NCI-H226 (cell line): ENCODE measurements around the gene KCNH3.

Experiments used
- DNase-seq: peaks from one replicate; pipeline ENCODE4 v3.0.0-alpha.2; 2015

Gene KCNH3

DNA sequence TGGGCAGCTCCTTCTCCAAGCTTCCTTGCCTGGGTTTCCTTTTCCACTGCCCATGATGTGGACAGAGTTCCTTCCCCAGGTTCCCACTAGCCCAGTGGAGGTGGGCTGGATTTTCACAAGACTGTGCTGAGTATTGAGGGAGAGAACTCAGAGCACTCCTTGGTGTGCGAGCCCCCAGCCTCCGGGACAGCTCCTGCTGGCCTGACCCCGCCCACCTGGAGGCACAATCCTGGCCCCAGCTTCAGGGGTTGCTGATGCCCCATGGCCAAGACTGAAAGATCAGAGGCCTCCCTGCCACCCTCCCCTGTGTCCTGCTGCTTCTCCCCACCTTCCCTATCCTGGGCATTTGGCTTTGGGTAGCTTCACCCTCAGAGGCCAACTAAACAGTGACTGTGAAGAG is 7.7 kb downstream of the KCNH3 start:
- no peak for DNase-seq

- no peak for DNase-seq
Measured at GRCh38 chr12:49547090-49547690, 8.4 kb downstream of the KCNH3 start.

DNA sequence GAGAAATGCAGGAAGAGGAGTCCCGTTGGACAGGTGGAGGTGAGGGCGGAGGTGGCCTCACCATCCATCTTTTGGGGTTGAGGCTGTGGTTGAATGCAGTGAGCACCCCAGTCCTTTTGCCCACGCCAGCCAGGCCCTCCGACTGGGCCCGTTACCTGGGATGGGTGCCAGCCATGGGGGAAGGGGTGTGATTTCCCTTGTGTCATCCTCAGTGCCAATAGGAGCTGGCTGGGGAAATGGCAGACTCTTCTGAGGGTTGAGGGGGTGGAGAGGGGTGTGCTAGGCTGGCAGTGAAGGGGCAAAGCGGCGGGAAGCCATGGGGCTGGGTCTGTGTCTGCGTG is 9.6 kb downstream of the KCNH3 start:
- no peak for DNase-seq

DNA sequence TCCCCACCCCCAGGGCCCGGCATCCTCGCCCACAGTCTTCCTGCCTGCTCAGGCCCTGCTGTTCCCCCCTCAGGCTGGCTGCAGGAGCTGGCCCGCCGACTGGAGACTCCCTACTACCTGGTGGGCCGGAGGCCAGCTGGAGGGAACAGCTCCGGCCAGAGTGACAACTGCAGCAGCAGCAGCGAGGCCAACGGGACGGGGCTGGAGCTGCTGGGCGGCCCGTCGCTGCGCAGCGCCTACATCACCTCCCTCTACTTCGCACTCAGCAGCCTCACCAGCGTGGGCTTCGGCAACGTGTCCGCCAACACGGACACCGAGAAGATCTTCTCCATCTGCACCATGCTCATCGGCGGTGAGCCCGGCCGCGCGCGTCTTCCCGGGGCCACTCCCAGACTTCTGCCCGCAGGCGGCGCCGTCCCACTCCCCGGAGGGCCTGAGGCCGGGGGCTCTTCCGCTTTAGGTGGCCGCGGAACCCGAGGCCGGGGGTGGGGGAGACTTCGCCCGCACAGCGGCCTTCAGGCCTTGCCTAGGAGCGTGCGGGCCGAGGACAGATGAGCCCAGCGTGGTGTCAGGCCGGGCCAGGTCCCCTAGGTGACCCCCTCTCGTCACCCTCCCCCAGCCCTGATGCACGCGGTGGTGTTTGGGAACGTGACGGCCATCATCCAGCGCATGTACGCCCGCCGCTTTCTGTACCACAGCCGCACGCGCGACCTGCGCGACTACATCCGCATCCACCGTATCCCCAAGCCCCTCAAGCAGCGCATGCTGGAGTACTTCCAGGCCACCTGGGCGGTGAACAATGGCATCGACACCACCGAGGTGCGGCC is 10.2 kb downstream of the KCNH3 start:
- DNase-seq = no peak

DNA sequence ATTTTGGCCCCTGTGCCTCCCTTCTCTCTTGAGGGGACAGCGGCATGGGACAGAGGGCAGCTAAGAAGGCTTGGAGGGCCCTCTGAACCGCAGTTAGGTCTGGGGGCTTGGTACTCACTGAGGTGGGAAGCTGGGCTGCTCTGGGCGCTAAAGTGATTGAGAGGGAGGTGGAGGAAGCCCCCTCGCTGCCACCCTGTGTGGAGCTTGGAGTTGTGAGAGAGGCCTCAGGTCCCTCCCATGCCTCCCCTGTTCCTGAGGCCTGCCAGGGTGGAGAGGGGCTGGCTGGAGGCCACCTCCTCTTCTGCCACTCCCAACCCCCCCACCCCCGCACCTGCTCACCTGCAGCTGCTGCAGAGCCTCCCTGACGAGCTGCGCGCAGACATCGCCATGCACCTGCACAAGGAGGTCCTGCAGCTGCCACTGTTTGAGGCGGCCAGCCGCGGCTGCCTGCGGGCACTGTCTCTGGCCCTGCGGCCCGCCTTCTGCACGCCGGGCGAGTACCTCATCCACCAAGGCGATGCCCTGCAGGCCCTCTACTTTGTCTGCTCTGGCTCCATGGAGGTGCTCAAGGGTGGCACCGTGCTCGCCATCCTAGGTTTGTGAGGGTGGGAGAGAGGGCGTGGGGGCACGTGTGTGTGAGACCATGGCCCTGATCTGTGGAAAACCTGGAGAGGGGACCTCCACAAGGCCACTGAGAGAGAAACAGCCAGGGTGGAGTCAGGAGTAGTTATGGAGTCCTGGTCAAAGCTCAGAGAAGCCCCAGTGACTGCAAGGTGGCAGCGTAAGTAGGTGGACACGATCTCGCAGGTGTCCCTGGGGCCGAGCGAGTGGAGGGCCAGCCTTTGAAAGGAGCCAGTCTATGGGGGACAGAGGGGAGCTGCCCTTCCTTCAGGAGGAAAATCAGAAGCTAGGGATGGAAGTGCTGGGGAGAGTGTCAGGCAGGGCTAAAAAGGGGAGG is 11.2 kb downstream of the KCNH3 start:
- no peak for DNase-seq

DNA sequence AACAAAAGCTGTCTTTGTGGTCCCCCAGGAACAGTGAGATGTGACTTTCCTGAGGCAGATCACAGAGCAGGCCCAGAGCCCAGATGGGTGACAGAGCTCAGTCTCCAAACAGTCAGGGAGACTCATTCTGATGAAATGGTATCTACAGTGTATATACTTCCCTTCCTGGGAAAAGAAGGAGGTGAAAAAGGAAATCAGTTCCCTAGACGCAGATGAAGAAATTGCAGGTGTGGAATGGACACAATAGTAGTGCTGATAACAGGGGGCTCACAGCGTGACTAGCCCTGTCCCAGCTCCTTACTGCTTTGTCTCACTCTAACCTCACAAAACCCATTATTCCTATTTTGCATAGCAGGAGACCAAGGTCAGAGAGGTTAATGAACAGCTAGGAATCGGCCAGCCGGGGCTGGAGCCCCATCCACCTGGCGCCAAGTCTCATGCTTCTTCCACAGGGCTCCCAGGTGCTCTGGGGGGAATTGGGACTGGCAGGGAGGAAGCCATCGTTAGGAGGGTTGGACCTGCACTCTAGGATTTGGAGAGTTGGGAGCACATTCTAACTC is 11.9 kb downstream of the KCNH3 start:
- DNase-seq = no peak

DNA sequence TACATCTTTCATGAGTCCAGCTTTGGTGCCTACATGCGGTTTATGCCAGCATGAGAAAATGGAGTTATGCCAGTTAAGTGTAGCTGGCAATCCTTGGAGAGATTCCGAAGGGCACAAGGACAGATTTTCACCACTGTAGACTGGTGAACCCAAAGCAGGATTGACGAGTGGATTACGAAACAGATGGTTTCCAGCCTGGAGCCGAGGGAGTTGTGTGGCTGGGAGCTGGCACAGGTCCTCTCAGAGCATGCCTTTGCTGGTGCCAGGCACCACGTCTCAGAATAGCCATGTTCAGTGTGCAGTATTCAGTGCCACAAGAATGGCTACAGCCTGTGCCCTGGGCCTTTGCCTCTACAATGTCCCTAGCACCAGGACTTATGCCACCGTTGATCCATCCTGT is 13.2 kb downstream of the KCNH3 start:
- DNase-seq = peak; percentile 37

- DNase-seq = no peak
Measured at GRCh38 chr12:49552425-49552824, 13.6 kb downstream of the KCNH3 start.

- DNase-seq = no peak
Measured at GRCh38 chr12:49552899-49553298, 14.1 kb downstream of the KCNH3 start.

DNA sequence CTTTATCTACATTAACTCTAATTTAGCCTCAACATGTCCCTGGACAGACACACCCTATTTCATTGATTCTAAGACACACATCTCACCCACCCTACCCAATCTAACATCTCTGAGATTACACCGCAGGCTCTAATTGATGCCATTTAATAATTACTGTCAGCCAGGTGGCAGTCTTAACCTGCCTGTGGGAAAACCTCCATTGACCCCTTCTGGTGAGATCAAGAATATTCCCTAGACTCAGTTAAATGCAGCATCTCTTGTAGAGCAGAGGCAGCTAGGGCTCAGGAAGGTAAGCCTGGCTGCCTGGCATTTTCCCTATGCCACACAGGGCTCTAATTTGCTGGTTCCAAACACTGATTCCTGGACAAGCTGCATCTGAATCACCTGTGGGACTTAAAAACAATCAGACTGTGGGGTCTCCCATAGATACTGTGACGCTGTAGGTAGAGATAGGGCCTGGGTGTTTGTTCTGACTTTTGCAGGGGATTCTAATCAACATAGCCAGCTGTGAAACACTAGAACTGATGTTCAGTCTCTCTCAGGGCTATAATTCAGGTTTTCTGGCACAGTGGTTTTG is 14.8 kb downstream of the KCNH3 start:
- DNase-seq = no peak

GRCh38 chr12:49554266-49554665 is 15.4 kb downstream of the KCNH3 start:
- no peak for DNase-seq

GRCh38 chr12:49555631-49556390 is 17.0 kb downstream of the KCNH3 start:
- no peak for DNase-seq

GRCh38 chr12:49556391-49557186 is 17.8 kb downstream of the KCNH3 start:
- DNase-seq = no peak

DNA sequence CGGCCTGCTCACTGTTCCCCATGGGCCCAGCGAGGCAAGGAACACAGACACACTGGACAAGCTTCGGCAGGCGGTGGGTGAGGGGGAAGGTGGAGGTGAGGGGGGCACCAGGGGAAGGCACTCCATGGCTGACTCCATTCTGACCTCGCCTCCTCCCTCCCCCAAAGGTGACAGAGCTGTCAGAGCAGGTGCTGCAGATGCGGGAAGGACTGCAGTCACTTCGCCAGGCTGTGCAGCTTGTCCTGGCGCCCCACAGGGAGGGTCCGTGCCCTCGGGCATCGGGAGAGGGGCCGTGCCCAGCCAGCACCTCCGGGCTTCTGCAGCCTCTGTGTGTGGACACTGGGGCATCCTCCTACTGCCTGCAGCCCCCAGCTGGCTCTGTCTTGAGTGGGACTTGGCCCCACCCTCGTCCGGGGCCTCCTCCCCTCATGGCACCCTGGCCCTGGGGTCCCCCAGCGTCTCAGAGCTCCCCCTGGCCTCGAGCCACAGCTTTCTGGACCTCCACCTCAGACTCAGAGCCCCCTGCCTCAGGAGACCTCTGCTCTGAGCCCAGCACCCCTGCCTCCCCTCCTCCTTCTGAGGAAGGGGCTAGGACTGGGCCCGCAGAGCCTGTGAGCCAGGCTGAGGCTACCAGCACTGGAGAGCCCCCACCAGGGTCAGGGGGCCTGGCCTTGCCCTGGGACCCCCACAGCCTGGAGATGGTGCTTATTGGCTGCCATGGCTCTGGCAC is 18.5 kb downstream of the KCNH3 start:
- DNase-seq = no peak

DNA sequence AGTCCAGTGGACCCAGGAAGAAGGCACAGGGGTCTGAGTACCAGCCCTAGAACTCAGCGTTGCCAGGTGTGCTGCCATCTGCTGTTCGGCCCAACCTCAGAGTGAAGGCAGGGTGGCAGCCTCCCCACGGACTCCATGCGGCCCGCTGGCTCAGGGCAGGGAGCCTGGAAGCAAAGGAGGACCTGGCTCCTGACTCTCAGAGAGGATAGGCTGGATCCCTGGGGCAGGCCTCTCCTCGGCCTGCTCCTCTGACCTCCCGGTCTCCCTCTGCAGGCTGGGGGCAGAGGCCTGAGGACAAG is 19.0 kb downstream of the KCNH3 start:
- peak; percentile 31 for DNase-seq

DNA sequence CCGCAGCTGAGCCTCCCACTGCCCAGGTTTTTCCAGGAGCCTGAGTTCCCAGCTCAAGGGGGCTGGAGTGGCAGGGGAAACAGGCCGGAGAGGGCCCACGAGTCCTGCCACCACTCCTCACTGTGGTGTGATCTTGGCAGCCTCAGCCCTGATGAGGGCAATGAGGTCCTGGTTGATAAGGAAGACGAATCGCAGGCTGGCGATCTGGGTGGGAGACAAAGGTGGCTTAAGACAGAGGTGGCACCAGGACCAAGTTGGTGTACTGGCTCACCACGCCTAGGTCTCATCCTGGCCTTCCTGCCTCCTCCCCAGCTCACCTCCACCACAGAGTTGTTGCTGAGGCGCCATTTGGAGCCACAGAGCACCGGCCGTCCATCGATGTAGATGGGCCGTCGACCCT is 19.7 kb downstream of the KCNH3 start:
- no peak for DNase-seq

DNA sequence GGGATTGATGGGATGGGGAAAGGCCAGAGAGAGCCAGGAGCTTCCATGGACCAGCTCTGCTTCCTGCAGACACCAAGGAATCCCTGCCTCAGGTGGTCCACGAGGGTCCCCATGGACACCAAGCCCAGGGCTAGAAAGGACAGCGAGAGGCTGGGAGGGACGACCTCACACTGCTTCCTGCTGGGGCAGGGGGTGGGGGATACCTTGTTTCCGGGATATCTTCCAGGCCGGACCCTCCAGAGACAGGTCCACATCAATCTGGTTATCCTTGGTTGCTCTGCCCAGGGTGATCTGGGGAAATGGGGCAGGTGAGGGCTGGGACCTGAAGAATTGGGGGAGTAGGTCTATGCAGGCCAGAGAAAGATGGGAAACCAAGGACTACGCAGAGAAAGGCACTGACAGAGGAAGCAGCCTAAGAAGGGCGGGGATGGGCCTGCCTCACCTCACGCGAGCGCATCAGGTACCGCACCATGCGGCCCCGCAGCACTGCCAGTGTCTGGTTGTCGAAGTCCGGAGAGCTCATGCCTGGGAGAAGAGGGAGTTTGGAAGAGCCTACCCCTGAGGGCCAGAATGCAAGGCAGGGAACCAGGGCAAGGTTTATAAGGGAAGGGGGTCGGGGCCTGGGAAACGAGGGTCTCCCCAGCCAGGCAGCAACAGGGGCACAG is 20.3 kb downstream of the KCNH3 start:
- DNase-seq = no peak

GRCh38 chr12:49560695-49561094 is 21.9 kb downstream of the KCNH3 start:
- DNase-seq = no peak

- no peak for DNase-seq
Measured at GRCh38 chr12:49562233-49562632, 23.4 kb downstream of the KCNH3 start.

DNA sequence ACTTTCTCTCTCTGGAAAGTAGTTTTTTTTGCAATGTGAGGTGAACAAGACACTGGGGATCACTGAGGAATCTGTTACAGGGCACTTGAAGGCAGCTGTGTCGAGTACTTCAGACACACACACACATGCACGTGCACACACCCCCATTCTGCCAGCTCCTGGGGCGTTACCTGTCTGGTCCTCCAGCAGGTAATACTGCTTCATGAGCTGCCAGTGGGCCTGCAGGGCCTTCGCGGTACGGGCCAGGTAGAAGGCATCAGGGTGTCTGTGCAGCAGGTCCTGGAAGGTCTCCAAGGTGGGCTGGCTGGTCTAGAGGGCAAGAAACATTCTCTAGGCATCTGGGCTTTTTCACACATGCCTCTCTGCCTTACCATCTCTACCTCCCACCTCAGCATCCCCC is 24.0 kb downstream of the KCNH3 start:
- DNase-seq = no peak
